Measurements from ENCODE around the gene TANGO2. TPM values are rescaled to one million over a fixed set of nuclear protein-coding genes. Genes with fewer than 3 reads are reported as not detected.

TANGO2 gene
- total and polyA plus RNA-seq, 3 donors from 2014 or later, result 13.5 to 21.5 (median 19.0) TPM

DNA sequence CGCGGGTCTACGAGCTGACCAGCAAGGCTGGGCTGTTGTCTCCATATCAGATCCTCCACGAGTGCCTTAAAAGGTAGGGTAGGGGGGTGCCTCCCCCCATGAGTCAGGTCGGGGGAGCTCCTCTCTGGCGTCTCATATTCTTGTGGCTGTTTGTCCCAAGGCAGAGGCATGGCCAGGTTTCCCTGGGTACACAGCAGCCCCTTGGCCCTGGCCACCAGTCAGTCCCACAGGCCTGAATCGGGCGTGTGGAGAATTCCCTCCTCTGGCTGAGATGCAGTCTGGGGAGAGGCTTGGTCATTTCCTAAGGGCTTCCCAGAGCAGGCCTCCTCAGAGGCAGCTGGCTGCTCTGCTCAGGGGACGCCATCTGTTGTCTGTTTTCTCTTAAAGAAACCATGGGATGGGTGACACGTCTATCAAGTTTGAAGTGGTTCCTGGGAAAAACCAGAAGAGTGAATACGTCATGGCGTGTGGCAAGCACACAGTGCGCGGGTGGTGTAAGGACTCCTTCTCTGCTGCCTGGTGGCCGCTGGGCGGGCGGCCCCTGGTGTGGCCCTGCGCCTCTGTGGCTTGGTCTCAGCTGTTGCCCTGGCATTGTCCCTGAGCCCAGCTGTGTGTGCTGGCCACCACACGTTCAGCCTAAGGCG, 85.4 kb downstream of the TANGO2 start:
- H3K4me1 ChIP-seq, result no peaks in the 10 kb centered on the region
- H3K4me3 ChIP-seq, result no peak overlapping the region
- no peaks in the 10 kb centered on the region for H3K9me3 ChIP-seq
- WGBS, 2 donors, result 89 to 91% methylated on average over 18 to 20 of the region's 20 CpGs
- H3K27ac ChIP-seq, result no peak overlapping the region
- no peak for DNase-seq
- H3K36me3 ChIP-seq (ENCODE audit: low read depth, missing control alignments), result no peaks in the 10 kb centered on the region
- TF ChIP-seq, protein P1, sequence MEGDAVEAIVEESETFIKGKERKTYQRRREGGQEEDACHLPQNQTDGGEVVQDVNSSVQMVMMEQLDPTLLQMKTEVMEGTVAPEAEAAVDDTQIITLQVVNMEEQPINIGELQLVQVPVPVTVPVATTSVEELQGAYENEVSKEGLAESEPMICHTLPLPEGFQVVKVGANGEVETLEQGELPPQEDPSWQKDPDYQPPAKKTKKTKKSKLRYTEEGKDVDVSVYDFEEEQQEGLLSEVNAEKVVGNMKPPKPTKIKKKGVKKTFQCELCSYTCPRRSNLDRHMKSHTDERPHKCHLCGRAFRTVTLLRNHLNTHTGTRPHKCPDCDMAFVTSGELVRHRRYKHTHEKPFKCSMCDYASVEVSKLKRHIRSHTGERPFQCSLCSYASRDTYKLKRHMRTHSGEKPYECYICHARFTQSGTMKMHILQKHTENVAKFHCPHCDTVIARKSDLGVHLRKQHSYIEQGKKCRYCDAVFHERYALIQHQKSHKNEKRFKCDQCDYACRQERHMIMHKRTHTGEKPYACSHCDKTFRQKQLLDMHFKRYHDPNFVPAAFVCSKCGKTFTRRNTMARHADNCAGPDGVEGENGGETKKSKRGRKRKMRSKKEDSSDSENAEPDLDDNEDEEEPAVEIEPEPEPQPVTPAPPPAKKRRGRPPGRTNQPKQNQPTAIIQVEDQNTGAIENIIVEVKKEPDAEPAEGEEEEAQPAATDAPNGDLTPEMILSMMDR (IDR thresholded peaks at IDR 0.05), result no peak
- intact Hi-C loops (cut with DNase I; ENCODE audit: low total_unique reads), result no loop called here
- no peaks in the 10 kb centered on the region for H3K27me3 ChIP-seq

DNA sequence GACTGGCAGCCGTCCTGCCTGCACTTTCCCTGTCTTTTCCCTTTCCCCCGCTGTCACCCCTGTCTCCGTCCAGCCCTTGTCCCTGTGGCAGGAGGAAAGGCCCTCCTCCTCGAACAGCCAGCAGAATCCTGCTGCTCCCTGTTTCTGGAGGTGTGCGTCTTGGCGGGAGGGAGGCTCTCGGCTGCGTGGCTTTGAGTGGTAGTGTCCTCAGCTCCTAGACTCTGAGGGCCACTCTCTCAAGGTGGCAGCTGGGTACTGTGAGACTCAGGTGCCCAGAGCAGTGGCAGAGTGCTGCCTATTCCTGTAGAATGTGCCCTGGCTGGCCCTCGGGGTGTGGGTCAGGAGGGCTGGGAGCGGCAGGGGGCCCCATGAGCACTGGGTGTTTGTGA, 85.9 kb downstream of the TANGO2 start:
- no peaks in the 10 kb centered on the region for H3K9me3 ChIP-seq
- TF ChIP-seq POLR2A (IDR thresholded peaks at IDR 0.05), result no peak
- TF ChIP-seq, protein P1 (IDR thresholded peaks at IDR 0.05), result no peak
- H3K4me1 ChIP-seq, result no peaks in the 10 kb centered on the region
- H3K36me3 ChIP-seq (ENCODE audit: low read depth, missing control alignments), result no peaks in the 10 kb centered on the region
- H3K4me3 ChIP-seq, result no peak overlapping the region
- DNase-seq, result no peak
- H3K27ac ChIP-seq, result no peak overlapping the region
- intact Hi-C loops (cut with DNase I; ENCODE audit: low total_unique reads), result no loop called here
- 91% methylated on average over 7 to 10 of the region's 10 CpGs for WGBS, 2 donors
- H3K27me3 ChIP-seq, result no peaks in the 10 kb centered on the region

DNA sequence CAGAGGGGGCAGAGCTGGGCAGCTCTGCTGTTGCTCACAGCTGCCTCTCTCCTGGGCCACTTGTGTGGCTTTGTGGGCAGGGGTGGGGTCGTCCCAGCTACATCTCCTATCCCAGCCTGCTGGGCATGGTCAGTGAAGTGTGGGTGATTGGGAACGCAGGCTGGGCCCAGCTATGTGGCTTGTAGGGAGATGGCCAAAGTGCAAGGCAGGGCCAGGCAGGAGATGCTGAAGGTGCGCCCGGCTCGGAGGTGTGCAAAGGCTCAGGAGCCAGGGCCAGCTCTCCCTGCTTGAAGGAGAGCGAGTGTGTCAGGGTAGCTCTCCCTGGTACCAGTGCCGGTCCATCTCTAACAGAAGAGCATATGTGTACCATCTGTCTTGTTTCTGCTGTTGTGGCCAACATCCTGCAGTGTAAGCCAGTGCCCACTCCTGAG, 86.6 kb downstream of the TANGO2 start:
- intact Hi-C loops (cut with DNase I; ENCODE audit: low total_unique reads), result no loop called here
- Histone ChIP-seq H3K4me3 (no peak overlapping the region), H3K27me3 (no peaks in the 10 kb centered on the region), H3K36me3 (ENCODE audit: low read depth, missing control alignments) (no peaks in the 10 kb centered on the region), H3K9me3 (no peaks in the 10 kb centered on the region), H3K4me1 (no peaks in the 10 kb centered on the region), H3K27ac (no peak overlapping the region)
- TF ChIP-seq, protein P1 (IDR thresholded peaks at IDR 0.05), result no peak
- no peak for TF ChIP-seq POLR2A (IDR thresholded peaks at IDR 0.05)
- no peak for DNase-seq
- 81 to 92% methylated on average over 7 of the region's 7 CpGs for whole genome bisulfite sequencing, 2 donors

DNA sequence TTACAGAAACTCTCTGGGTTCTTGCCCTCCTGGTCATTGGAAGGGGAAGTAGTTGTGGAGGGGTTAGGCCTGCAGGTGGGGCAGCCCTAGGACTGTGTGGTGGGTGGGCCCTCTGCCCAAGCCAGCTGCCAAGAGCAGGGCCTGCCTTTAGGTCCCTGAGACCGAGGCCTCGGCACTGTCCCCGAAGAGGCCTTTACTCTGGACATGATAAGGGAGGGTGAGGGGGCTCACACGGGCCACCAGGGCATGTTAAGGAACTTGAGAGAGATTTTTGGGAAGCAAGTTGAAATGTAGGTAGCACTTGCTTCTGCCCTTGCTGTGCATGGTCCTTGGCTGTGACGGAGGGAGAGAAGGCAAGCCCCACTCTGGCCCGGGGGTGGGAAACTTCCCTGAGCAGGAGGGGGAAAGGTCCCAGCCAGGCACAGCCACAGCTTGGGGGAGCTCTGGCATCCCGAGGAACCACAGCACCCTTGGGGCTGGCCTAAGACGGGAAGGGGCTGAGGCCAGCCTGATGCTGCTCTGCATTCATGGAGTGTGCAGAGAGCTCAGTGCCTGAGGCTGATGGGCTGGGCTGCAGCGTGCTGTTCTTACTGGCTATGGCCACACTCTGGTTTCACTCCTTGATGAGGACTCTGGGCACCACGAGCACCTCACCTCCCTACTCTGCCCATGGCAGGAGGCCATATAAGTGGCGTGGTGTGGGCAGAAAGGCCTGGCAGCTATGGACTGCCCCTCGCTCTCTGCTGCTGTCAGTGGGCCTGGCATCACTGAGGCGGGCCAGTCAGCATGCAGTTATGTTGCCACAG, 87.2 kb downstream of the TANGO2 start:
- no peaks in the 10 kb centered on the region for H3K36me3 ChIP-seq (ENCODE audit: low read depth, missing control alignments)
- H3K4me1 ChIP-seq, result no peaks in the 10 kb centered on the region
- no peak for DNase-seq
- H3K9me3 ChIP-seq, result no peaks in the 10 kb centered on the region
- intact Hi-C loops (cut with DNase I; ENCODE audit: low total_unique reads), result no loop called here
- WGBS, 2 donors, result 66 to 82% methylated on average over 6 to 13 of the region's 13 CpGs
- H3K4me3 ChIP-seq, result no peak overlapping the region
- H3K27me3 ChIP-seq, result no peaks in the 10 kb centered on the region
- no peak overlapping the region for H3K27ac ChIP-seq
- TF ChIP-seq POLR2A (IDR thresholded peaks at IDR 0.05), result no peak
- TF ChIP-seq, protein P1 (IDR thresholded peaks at IDR 0.05), result no peak
